Fibroblast of villous mesenchyme (primary cell): ENCODE measurements around the gene DSG3. TPM values are rescaled to one million over a fixed set of nuclear protein-coding genes. Genes with fewer than 3 reads are reported as not detected.
A peak's percentile ranks its signal among the peaks of the same experiment; 100 is the strongest.

ENCODE experiments used
- DNase-seq: peaks from one replicate; pipeline ENCODE4 v3.0.0-alpha.2; 2010; ENCODE audit warnings: low read depth
- H3K4me3 ChIP-seq: 2 replicates; pipeline ENCODE4 v1.5.1; 2011; ENCODE audit warnings: low read depth, mild to moderate bottlenecking, low read length
- total RNA-seq: library from RNA; depleted of rRNA; stranded (reverse); fragments of >200 nt; gene quantifications from 2 replicates; pipeline ENCODE4 v1.2.3, GENCODE V29; 2012
- TF ChIP-seq, protein P1 (sequence below): IDR thresholded peaks from 2 replicates; pipeline ENCODE4 v1.5.1; 2012; ENCODE audit warnings: low read depth, mild to moderate bottlenecking, low read length; ENCODE audit not compliant: insufficient read depth

DSG3 gene, protein sequence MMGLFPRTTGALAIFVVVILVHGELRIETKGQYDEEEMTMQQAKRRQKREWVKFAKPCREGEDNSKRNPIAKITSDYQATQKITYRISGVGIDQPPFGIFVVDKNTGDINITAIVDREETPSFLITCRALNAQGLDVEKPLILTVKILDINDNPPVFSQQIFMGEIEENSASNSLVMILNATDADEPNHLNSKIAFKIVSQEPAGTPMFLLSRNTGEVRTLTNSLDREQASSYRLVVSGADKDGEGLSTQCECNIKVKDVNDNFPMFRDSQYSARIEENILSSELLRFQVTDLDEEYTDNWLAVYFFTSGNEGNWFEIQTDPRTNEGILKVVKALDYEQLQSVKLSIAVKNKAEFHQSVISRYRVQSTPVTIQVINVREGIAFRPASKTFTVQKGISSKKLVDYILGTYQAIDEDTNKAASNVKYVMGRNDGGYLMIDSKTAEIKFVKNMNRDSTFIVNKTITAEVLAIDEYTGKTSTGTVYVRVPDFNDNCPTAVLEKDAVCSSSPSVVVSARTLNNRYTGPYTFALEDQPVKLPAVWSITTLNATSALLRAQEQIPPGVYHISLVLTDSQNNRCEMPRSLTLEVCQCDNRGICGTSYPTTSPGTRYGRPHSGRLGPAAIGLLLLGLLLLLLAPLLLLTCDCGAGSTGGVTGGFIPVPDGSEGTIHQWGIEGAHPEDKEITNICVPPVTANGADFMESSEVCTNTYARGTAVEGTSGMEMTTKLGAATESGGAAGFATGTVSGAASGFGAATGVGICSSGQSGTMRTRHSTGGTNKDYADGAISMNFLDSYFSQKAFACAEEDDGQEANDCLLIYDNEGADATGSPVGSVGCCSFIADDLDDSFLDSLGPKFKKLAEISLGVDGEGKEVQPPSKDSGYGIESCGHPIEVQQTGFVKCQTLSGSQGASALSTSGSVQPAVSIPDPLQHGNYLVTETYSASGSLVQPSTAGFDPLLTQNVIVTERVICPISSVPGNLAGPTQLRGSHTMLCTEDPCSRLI
- under 0.01 TPM in 2 replicates for total RNA-seq

DNA sequence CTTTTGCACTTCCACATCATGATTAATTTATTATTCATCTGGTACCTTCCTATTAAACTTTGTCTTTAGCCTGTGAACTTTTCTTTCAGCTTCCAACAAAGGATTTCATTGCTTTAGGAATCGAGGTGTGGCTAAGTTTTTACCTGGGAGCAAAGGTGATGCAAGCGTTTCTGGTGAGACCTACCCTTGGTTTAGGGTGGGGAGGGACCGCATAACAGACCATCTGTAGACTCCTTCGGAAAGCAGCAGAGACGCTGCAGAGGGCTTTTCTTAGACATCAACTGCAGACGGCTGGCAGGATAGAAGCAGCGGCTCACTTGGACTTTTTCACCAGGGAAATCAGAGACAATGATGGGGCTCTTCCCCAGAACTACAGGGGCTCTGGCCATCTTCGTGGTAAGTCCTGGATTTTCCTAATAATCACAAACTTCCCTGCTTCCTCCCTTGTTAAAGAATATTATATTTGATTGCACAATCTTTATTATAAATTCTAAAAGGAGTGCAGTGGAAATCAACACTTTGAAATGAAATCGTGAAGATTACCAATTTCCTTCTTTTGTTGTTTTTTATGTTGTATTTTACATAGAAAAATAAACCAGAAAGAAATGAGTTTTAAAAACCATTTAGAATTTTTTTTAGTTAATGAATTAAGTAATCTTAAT is at the start of gene DSG3:
TSS of gene DSG3 (plus strand) at position 212 of the 662 bp plus-strand sequence. CDS start at position 349, 137 bp downstream.
- no peak for DNase-seq
- H3K4me3 ChIP-seq = no peak within 1 kb of the TSS
- TF ChIP-seq, protein P1, sequence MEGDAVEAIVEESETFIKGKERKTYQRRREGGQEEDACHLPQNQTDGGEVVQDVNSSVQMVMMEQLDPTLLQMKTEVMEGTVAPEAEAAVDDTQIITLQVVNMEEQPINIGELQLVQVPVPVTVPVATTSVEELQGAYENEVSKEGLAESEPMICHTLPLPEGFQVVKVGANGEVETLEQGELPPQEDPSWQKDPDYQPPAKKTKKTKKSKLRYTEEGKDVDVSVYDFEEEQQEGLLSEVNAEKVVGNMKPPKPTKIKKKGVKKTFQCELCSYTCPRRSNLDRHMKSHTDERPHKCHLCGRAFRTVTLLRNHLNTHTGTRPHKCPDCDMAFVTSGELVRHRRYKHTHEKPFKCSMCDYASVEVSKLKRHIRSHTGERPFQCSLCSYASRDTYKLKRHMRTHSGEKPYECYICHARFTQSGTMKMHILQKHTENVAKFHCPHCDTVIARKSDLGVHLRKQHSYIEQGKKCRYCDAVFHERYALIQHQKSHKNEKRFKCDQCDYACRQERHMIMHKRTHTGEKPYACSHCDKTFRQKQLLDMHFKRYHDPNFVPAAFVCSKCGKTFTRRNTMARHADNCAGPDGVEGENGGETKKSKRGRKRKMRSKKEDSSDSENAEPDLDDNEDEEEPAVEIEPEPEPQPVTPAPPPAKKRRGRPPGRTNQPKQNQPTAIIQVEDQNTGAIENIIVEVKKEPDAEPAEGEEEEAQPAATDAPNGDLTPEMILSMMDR = no peak

DNA sequence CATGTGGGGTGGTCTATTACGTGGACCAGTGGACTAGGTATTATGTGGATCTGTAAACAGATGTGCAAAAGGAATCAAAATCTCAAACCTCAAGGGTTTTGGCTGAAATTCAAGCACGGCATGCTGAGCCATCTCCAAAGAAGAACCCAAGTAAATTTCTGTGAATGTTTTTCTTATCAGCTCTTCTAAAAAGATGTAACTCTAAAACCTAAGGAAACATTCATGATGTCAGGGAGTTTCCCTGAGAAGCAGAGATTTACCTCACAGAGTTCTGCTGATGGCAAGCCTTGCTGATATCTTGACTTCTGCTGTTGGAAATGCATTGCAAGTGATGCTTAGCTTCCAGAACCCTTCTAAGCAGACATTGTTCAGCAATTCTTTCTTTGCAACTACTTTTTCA is 49.4 kb upstream of the DSG3 start:
- no peak overlapping the region for H3K4me3 ChIP-seq
- peak; percentile 5 for DNase-seq
- TF ChIP-seq, protein P1 = no peak

DNA sequence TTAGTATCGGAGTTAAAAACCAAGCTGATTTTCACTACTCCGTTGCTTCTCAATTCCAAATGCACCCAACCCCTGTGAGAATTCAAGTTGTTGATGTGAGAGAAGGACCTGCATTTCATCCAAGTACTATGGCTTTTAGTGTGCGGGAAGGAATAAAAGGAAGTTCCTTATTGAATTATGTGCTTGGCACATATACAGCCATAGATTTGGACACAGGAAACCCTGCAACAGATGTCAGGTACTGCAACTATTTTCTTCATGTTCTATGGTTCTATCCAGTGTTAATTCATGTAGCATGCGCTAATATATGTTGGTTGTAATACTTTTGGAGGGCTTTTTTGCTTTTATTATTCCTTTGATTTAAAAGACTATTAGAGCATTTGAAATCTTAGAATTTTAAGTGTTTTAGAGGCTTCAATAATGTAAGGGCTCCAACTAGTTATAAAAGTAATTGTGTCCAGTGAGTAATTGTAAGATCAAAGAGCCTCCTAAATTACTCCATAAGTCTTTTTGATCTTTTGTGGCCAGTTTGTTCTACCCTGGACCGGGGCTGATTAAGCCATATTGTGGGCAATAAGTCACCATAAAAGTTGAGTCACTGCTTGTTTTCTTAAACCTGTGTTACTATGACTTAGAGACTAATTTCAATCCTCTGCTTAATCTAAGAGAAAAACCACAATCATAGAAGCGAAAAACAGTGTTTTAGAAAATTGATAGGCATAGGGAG is 48.1 kb upstream of the DSG3 start:
- DNase-seq = no peak
- H3K4me3 ChIP-seq = no peak overlapping the region
- TF ChIP-seq, protein P1 = no peak

DNA sequence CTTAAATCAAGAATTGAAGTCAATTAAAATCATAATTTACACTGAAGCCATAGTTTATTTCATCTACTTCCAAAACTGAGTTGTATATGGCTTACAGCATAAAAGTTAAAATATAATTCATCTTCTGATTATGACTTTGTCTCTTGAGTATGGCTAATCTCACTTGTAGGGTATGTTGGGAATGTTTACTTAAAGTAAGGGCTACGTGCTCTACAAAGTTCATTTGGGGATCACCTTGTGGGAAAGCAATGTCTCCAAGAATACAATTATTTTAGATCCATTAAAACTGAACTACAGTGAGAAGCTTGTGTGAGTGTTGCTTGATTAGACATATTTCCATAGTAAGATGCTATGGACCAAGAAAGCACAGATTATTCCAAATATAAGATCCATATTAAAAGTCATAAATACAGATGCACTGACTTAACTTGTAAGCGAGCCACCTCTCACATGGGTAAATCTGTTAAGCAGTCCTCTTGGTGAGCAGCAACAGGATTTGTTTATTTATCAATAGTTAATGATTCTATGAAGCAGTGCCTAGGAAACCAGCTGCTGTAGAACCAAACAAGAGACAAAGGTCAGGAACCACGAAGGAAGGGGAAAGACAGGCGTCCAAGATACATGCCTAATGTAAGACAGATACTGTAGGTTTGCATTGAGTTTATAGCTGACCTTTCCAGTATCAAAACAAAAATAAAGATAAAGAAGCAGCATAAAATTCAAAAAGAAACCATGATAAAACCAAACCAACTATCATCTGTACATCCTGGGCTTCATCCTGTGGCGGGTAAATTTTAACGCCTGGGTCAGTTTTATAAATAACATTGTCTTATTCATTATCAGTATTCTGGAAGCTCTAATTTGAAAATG is 46.1 kb upstream of the DSG3 start:
- TF ChIP-seq, protein P1 = no peak
- no peak for DNase-seq
- H3K4me3 ChIP-seq = no peak overlapping the region

DNA sequence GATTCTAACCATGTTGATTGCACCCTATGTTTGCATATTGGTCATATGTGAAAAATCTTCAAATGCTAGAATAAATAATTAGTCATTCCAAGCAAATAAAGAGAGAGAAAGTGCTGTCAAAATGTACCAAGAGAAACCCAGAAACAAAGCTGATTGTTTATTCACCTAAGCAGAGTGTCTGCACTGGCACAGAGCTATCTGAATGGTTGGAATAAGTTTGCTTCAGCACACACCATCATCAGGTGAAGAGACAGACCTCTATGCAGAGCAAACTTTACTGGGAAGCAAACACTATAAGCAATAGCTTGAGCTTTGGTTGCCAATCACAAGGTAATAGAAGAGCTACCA is 45.5 kb upstream of the DSG3 start:
- no peak for DNase-seq
- TF ChIP-seq, protein P1 = no peak
- H3K4me3 ChIP-seq = no peak overlapping the region
